ENCODE results near the gene RASGRP3.
A peak's percentile ranks its signal among the peaks of the same experiment; 100 is the strongest.

DNA sequence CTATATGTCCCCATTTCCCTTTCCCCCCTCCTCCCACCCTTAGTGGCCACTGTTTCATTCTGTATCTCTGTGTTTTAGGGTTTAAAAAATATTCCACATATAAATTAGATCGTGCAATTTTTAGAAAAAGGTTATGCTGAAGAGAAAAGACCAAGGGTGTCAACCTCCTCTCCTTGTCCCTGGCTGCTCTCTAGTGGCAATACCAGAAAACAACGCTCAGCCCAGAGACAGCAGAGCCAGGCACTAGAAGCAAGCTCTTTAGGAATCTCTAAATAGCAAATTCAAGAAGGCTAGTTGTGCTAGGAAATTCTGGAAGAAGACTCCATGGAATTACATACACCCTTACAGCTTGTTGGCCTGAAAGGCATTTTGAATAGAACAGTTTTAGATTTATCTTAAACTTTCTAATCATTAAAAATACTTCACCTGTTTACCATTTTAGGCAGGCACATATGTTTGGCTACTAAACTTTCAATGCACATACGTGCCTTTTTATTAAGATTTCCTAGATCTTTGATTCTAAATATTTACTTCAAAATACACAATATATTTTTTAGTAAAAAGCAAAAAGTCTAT, 35.1 kb upstream of the RASGRP3 start:
- TF ChIP-seq, protein P1, sequence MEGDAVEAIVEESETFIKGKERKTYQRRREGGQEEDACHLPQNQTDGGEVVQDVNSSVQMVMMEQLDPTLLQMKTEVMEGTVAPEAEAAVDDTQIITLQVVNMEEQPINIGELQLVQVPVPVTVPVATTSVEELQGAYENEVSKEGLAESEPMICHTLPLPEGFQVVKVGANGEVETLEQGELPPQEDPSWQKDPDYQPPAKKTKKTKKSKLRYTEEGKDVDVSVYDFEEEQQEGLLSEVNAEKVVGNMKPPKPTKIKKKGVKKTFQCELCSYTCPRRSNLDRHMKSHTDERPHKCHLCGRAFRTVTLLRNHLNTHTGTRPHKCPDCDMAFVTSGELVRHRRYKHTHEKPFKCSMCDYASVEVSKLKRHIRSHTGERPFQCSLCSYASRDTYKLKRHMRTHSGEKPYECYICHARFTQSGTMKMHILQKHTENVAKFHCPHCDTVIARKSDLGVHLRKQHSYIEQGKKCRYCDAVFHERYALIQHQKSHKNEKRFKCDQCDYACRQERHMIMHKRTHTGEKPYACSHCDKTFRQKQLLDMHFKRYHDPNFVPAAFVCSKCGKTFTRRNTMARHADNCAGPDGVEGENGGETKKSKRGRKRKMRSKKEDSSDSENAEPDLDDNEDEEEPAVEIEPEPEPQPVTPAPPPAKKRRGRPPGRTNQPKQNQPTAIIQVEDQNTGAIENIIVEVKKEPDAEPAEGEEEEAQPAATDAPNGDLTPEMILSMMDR (conservative IDR thresholded peaks at IDR 0.05), result peak; percentile 77
- TF ChIP-seq EZH2 (IDR thresholded peaks at IDR 0.05; ENCODE audit: low read depth), result no peak

All from PC-9 (cell line).